K562 (cell line): Measurements from ENCODE around the gene SAMD15. TPM values are rescaled to one million over a fixed set of nuclear protein-coding genes. Genes with fewer than 3 reads are reported as not detected.

Experiments used
- ATAC-seq: fragments of 200-7000 bp; cut with Tn5 transposase; 3 replicates; pipeline ENCODE4 v1.9.1; 2020; ENCODE audit warnings: moderate library complexity
- BruUV-seq: library from RNA; stranded (reverse); fragments of 400-500 nt; replicated peaks from 2 replicates; lab custom pipeline; 2021; lab: Mats Ljungman, UMichigan
- CTCF ChIA-PET: fragments of 300-600 bp; formaldehyde crosslinking; extraction: SDS; loops from one replicate; lab custom pipeline; 2021; ENCODE audit warnings: low intra/inter-chr PET ratio; lab: Yijun Ruan, JAX
- POLR2A ChIA-PET: fragments of 300-600, 350-650 bp; sonication (Branson Sonifier 250); formaldehyde crosslinking; extraction: SDS; loops from one replicate; lab custom pipeline; 2021; ENCODE audit warnings: antibody characterized with exemption, inconsistent platforms; lab: Yijun Ruan, JAX
- DNase-seq, 4 experiments: peaks; one replicate each; pipeline versions ENCODE4 v3.0.0 to v3.0.0-alpha.2; 2011 to 2018; ENCODE audit warnings: low spot score in 3 of 4, mixed read lengths in 3 of 4; ENCODE audit errors: extremely low read depth in 1 of 4
- FAIRE-seq: peaks from 2 replicates; lab custom pipeline; 2011; peaks lifted over from hg19 to GRCh38; lab: Jason Lieb, UNC
- H2AFZ ChIP-seq: 2 replicates; pipeline ENCODE4 v1.6.0; 2011; ENCODE audit warnings: low read depth, low read length, control low read depth, inconsistent platforms
- H3K27ac ChIP-seq: fragments of 200-600 bp; 3 replicates; pipeline ENCODE4 v1.8.0; 2011; ENCODE audit warnings: low read depth, mild to moderate bottlenecking, control low read depth, inconsistent platforms, low read length, moderate library complexity, mixed read lengths; ENCODE audit errors: extremely low read depth
- H3K27me3 ChIP-seq, 2 experiments: fragments of 300-600 bp in 1 of 2; 2 replicates in 1 of 2; 3 replicates in 1 of 2; pipeline versions ENCODE4 v1.6.0 to v1.8.0; 2011; ENCODE audit warnings: inconsistent platforms in 2 of 2, low read length in 2 of 2, mild to moderate bottlenecking in 1 of 2, mixed read lengths in 1 of 2, moderate library complexity in 1 of 2; ENCODE audit not compliant: control insufficient read depth in 2 of 2, insufficient read depth in 2 of 2
- H3K36me3 ChIP-seq: fragments of 300-600 bp; 3 replicates; pipeline ENCODE4 v1.8.0; 2011; ENCODE audit warnings: mild to moderate bottlenecking, low read length, inconsistent platforms; ENCODE audit not compliant: control insufficient read depth, insufficient read depth
- H3K4me1 ChIP-seq, 2 experiments: fragments of 200-600 bp in 1 of 2; replicated peaks in 1 of 2; 2 replicates in 1 of 2; 3 replicates in 1 of 2; pipeline versions ENCODE4 v1.5.1 to v1.8.0; 2011; ENCODE audit warnings: inconsistent platforms in 2 of 2, low read length in 2 of 2, mild to moderate bottlenecking in 1 of 2, mixed read lengths in 1 of 2, moderate library complexity in 1 of 2; ENCODE audit not compliant: control insufficient read depth in 2 of 2, insufficient read depth in 2 of 2
- H3K4me2 ChIP-seq: 2 replicates; pipeline ENCODE4 v1.6.1; 2011; ENCODE audit warnings: low read length, control low read depth, inconsistent platforms, mixed read lengths; ENCODE audit not compliant: insufficient read depth
- H3K4me3 ChIP-seq: fragments of 200-600 bp; sonication (generic), shearing (Covaris generic); 2 replicates; pipeline ENCODE4 v1.5.1; 2016; ENCODE audit warnings: control low read depth, inconsistent platforms
- H3K79me2 ChIP-seq: fragments of 200-600 bp; 3 replicates; pipeline ENCODE4 v1.8.0; 2011; ENCODE audit warnings: low read length, inconsistent platforms; ENCODE audit not compliant: control insufficient read depth, insufficient read depth
- H3K9ac ChIP-seq, 2 experiments: 2 replicates each; pipeline versions ENCODE4 v1.6.0 to v1.6.1; 2011; ENCODE audit warnings: low read depth in 2 of 2, low read length in 2 of 2, control low read depth in 1 of 2, inconsistent platforms in 1 of 2, mild to moderate bottlenecking in 1 of 2, mixed read lengths in 1 of 2; ENCODE audit not compliant: insufficient read depth in 1 of 2
- H3K9me1 ChIP-seq: one replicate; pipeline ENCODE4 v1.6.0; 2011; ENCODE audit warnings: inconsistent platforms, mild to moderate bottlenecking, low read length, moderate library complexity; ENCODE audit not compliant: control insufficient read depth, insufficient read depth
- H3K9me3 ChIP-seq: replicated peaks from 2 replicates; pipeline ENCODE4 v1.5.1; 2011; ENCODE audit warnings: low read depth, low read length, inconsistent platforms; ENCODE audit not compliant: control insufficient read depth, insufficient read depth
- H4K20me1 ChIP-seq: replicated peaks from 2 replicates; pipeline ENCODE4 v1.6.1; 2011; ENCODE audit warnings: low read length, inconsistent platforms, mixed read lengths; ENCODE audit not compliant: control insufficient read depth, insufficient read depth
- CCNT2 ChIP-seq: IDR thresholded peaks from 2 replicates; pipeline ENCODE4 v1.6.1; 2011; ENCODE audit warnings: borderline replicate concordance, low read depth, mild to moderate bottlenecking, moderate library complexity, mixed read lengths, low read length; ENCODE audit not compliant: insufficient read length; ENCODE audit errors: extremely low read depth
- ID3 ChIP-seq, 2 experiments: fragments of 250-450 bp in 1 of 2; fragments of 450-650 bp in 1 of 2; sonication (Bioruptor Pico) in 1 of 2; IDR thresholded peaks; 2 replicates each; pipeline versions ENCODE4 v1.6.1 to v1.8.0; 2016 to 2021; ENCODE audit warnings: mild to moderate bottlenecking in 2 of 2, moderate library complexity in 2 of 2, missing compliant biosample characterization in 1 of 2, missing genetic modification characterization in 1 of 2
- RFX1 ChIP-seq: fragments of 450-650 bp; IDR thresholded peaks from 2 replicates; pipeline ENCODE4 v1.6.1; 2016; ENCODE audit warnings: mild to moderate bottlenecking, moderate library complexity
- TCFL5 ChIP-seq: fragments of 250-450 bp; sonication (Bioruptor Pico); conservative IDR thresholded peaks from 2 replicates; pipeline ENCODE4 v1.6.1; 2021; ENCODE audit warnings: mild to moderate bottlenecking, moderate library complexity, matching md5 sums
- ZBTB49 ChIP-seq: sonication (generic); formaldehyde crosslinking; IDR thresholded peaks from 2 replicates; pipeline ENCODE4 v1.8.0; 2022; ENCODE audit warnings: missing genetic modification reagents, mild to moderate bottlenecking, borderline replicate concordance
- ZNF41 ChIP-seq: fragments of 250-450 bp; sonication (Bioruptor Pico); conservative IDR thresholded peaks from 2 replicates; pipeline ENCODE4 v1.4.0; 2020; ENCODE audit warnings: mild to moderate bottlenecking
- WGBS: fragments of 100-300 bp; shearing (Covaris generic); methylation state at CpG from one replicate; pipeline ENCODE4 v1.1.6; 2016; ENCODE audit warnings: low coverage, mixed read lengths; ENCODE audit not compliant: insufficient coverage; ENCODE audit errors: missing lambda C conversion rate; 5-methylcytosine and 5-hydroxymethylcytosine counted together
- in situ Hi-C: fragments of 300-500 bp; cut with MboI; formaldehyde crosslinking; loops from 4 replicates; pipeline ENCODE4 v1.15.0; 2018; ENCODE audit warnings: inconsistent platforms, mixed read lengths
- intact Hi-C: fragments of 100-400 bp; cut with micrococcal nuclease; formaldehyde crosslinking; loops from 2 replicates; pipeline ENCODE4 v1.14.2; 2022
- polyA plus RNA-seq, 8 experiments: library from polyadenylated mRNA; depleted of rRNA in 4 of 8; stranded (reverse) in 5 of 8; unstranded in 3 of 8; fragments of >200 nt; fragmentation: Nextera tagmentation in 2 of 8; fragmentation: Illumina TruSeq in 1 of 8; extraction: Ambion mirVana in 2 of 8; extraction: Trizol in 1 of 8; gene quantifications; 2 replicates each; pipeline versions ENCODE4 v1.2.1 to v1.2.3, GENCODE V29; 2011 to 2014; ENCODE audit warnings: inconsistent platforms in 1 of 8, missing spikeins in 1 of 8
- total RNA-seq, 7 experiments: library from RNA; depleted of rRNA in 6 of 7; stranded (reverse); fragments of >200 nt in 6 of 7; fragmentation: Illumina TruSeq in 2 of 7; extraction: Trizol in 2 of 7; gene quantifications; 2 replicates each; pipeline versions ENCODE4 v1.2.1 to v1.2.3, GENCODE V29; 2011 to 2021; ENCODE audit warnings: low replicate concordance in 1 of 7

The SAMD15 gene
- total and polyA plus RNA-seq, 9 of the 15 experiments (the other 6 are each of a cell fraction or from before 2014, with no cell fraction given): 0.18 to 0.54 (median 0.25) TPM

- TF ChIP-seq TCFL5 (CRISPR knock-in tag) (no peak), ID3 (CRISPR knock-in tag; IDR thresholded peaks at IDR 0.05) (no peak), ID3 (tag; IDR thresholded peaks at IDR 0.05) (no peak)
- TF ChIP-seq, all 486 proteins: peak for 0
These were observed 29.4 kb upstream of the SAMD15 start (continued) for GRCh38 chr14:77347751-77348150.

- Histone ChIP-seq H3K79me2 (no peaks in the 10 kb centered on the region; the same call in 2 of the 3 replicates), H3K27me3 (no peaks in the 10 kb centered on the region), H3K4me2 (no peak overlapping the region), H3K9ac (no peak overlapping the region), H3K9me3 (no peaks in the 10 kb centered on the region), H3K27ac (no peak overlapping the region), H2AFZ (no peak overlapping the region), H3K4me1 (no peaks in the 10 kb centered on the region; a peak in 1 of 5 replicates), H3K4me3 (no peak overlapping the region), H4K20me1 (no peaks in the 10 kb centered on the region), H3K9me1 (no peaks in the 10 kb centered on the region), H3K36me3 (peaks cover 8% of the 10 kb centered on the region; the same call in 2 of the 3 replicates)
- BruUV-seq: no TSS peak
- ChIA-PET CTCF (no interaction called here), POLR2A (no interaction called here)
- intact Hi-C loops: no loop called here
- TF ChIP-seq CCNT2 (no peak), ZNF41 (CRISPR knock-in tag) (no peak), RFX1 (no peak), ZBTB49 (CRISPR knock-in tag) (no peak)
- ATAC-seq: no peak
- DNase-seq: no peak
- WGBS: 78% methylated on average over 3 of the region's 5 CpGs
- no peak for FAIRE-seq
- in situ Hi-C loops: no loop called here
These were observed 23.6 kb upstream of the SAMD15 start for GRCh38 chr14:77353469-77354141.
